ENCODE measurements around the gene ZNF608.

The ZNF608 gene

DNA sequence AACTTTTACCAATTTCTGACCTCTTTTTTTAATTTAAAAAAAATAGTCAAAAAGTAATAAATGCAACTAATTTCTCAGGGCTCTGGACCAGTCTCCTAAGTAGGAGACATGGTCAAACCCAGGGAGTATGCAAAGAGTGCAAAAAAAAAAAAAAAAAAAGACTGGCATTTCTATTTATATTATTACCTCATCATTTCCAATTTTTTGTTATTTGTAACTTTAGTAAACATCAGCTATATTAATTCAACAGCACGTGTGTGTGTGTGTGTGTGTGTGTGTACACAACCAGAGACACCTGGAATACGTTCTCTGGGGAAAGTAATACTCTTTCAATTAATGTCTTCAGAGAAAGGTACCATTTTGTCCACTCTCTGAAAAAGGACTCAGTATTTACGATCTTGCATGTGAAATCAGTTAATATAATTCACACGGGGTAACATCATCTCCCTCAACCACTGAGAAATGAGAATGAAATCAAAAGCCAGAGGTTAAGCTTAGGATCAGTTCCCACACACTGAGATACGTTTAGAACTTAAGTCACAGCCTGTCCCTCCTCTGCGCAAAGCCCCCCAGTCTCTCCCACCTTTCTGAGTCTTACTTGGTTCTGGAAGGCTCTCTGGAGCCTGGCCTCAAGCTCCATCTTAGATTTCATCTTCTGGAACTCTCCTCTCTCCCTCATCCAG lies 21.9 kb downstream of the ZNF608 start:
- peak overlapping the region; percentile 28; the same call in 1 of the 2 replicates for H3K4me3 ChIP-seq (ENCODE audit: low read length)
- no peak for TF ChIP-seq ZNF274 (IDR thresholded peaks at IDR 0.05; ENCODE audit: low read depth, low read length)

DNA sequence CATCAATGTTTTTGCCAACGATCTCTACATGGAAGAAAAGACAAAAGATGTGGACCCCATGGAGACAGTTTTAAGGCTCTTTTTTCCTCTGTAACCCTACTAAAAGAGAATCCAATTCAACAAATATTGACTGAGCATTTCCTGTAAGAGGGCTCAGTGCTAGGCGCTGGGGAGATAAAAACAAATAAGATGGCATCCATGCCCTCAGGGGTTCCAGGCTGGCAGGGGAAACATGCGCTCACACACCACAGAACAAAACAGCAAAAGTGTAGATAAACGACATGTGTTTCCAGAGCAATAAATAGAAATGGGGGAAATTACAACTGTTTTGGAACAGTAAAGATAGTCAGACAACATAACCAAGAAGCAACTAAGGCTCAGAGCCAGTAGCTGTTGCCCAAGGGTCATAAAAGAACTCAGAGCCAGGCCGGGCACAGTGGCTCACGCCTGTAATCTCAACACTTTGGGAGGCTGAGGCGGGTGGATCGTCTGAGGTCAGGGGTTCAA lies 25.2 kb downstream of the ZNF608 start:
- no peak overlapping the region for H3K4me3 ChIP-seq (ENCODE audit: low read length)
- TF ChIP-seq ZNF274 (IDR thresholded peaks at IDR 0.05; ENCODE audit: low read depth, low read length) = no peak

- TF ChIP-seq ZNF274 (IDR thresholded peaks at IDR 0.05; ENCODE audit: low read depth, low read length) = no peak
- H3K4me3 ChIP-seq (ENCODE audit: low read length) = no peak overlapping the region
Measured at GRCh38 chr5:124720593-124720992, 25.8 kb downstream of the ZNF608 start.

DNA sequence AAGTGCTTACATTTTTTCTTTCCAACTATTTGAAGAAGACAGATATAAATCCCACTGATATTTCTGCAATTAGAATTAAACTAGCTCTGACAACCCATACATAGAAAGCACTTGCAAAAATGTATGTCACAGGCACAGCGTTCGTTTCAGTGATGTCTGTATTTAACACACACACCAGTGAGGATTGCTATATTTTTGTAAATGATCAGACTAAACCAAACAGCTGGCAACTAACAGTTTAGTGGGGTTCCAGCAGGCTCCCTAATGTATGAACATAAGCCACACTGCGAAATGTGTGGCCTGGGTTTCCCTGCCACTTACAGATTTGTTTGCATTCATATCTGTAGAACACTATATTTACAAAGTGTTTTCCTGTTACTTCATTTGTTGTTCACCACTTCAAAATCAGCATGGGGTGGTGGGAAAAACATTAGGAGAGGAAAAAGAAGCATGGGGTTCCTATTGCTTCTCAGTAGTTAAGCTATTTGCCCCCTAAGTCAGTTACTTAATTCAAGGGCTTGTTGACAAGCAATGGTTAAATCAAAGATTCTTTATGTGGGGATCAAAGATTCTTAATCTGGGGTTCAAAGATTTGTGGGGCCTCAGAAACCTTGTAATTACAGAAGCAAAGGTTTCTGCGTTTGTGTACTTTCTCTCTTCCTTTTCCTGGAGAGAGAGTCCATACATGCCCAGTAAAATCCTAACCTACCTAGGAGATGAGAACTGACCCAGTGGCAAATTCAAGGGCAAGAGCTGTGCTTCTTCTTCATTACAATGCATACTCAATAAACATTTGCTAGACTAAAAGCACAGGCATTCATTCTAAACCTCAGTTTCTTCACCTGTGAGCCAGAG lies 27.1 kb downstream of the ZNF608 start:
- TF ChIP-seq ZNF274 (IDR thresholded peaks at IDR 0.05; ENCODE audit: low read depth, low read length) = no peak
- no peak overlapping the region for H3K4me3 ChIP-seq (ENCODE audit: low read length)

DNA sequence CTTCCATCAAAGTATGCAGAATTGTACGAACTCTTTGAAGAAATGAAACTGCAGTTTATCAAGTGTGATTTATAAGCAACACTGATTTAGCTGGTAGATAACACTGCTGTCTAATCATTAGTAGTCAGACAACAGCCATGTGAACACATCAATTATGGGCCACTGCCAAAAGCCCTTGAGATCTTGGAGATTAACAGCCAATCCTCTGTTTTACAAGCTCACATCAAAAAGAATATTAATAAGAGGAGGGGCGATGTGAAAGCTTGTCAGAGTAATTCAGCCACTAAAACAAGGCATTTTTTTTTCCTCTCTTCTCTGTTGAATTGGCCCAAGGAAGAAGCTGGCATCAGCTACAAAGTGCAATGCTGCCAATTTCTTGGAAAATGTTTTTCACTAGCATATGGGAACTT lies 28.1 kb downstream of the ZNF608 start:
- no peak overlapping the region for H3K4me3 ChIP-seq (ENCODE audit: low read length)
- no peak for TF ChIP-seq ZNF274 (IDR thresholded peaks at IDR 0.05; ENCODE audit: low read depth, low read length)

- no peak for TF ChIP-seq ZNF274 (IDR thresholded peaks at IDR 0.05; ENCODE audit: low read depth, low read length)
- H3K4me3 ChIP-seq (ENCODE audit: low read length) = no peak overlapping the region
Measured at GRCh38 chr5:124716169-124716568, 30.3 kb downstream of the ZNF608 start.

- H3K4me3 ChIP-seq (ENCODE audit: low read length) = no peak overlapping the region
- TF ChIP-seq ZNF274 (IDR thresholded peaks at IDR 0.05; ENCODE audit: low read depth, low read length) = no peak
Measured at GRCh38 chr5:124714910-124715309, 31.5 kb downstream of the ZNF608 start.

- no peak overlapping the region for H3K4me3 ChIP-seq (ENCODE audit: low read length)
- TF ChIP-seq ZNF274 (IDR thresholded peaks at IDR 0.05; ENCODE audit: low read depth, low read length) = no peak
Measured at GRCh38 chr5:124713595-124713994, 32.8 kb downstream of the ZNF608 start.

- no peak overlapping the region for H3K4me3 ChIP-seq (ENCODE audit: low read length)
- TF ChIP-seq ZNF274 (IDR thresholded peaks at IDR 0.05; ENCODE audit: low read depth, low read length) = no peak
Measured at GRCh38 chr5:124712731-124713305, 33.6 kb downstream of the ZNF608 start.

GRCh38 chr5:124708086-124708485 lies 38.4 kb downstream of the ZNF608 start:
- H3K4me3 ChIP-seq (ENCODE audit: low read length) = no peak overlapping the region

DNA sequence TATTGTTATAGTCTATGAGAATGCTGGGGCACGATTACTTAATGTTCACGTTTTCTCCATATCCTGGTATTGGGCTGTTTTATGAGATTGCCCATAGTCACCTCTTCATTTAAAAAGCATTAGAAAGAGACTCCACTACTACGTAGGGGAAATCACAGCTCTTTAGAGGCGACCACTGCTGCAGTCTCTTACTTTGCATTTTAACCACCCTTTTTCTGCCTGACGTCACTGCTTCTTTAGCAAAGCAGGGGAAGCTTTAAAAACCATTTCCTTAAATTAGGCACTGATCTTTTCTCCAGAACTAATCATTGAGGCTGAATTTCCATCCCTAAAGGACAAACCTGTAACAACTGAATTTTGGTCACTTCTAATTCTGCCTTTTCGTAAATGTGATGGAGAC lies 38.9 kb downstream of the ZNF608 start:
- no peak for TF ChIP-seq ZNF274 (IDR thresholded peaks at IDR 0.05; ENCODE audit: low read depth, low read length)
- no peak overlapping the region for H3K4me3 ChIP-seq (ENCODE audit: low read length)

More at GRCh38 chr5:124708086-124708485, 38.4 kb downstream of the ZNF608 start:
- no peak for TF ChIP-seq ZNF274 (IDR thresholded peaks at IDR 0.05; ENCODE audit: low read depth, low read length)

GRCh38 chr5:124706729-124707361 lies 39.6 kb downstream of the ZNF608 start:
- no peak overlapping the region for H3K4me3 ChIP-seq (ENCODE audit: low read length)
- no peak for TF ChIP-seq ZNF274 (IDR thresholded peaks at IDR 0.05; ENCODE audit: low read depth, low read length)

GRCh38 chr5:124706051-124706450 lies 40.4 kb downstream of the ZNF608 start:
- no peak for TF ChIP-seq ZNF274 (IDR thresholded peaks at IDR 0.05; ENCODE audit: low read depth, low read length)
- no peak overlapping the region; the same call in 1 of the 2 replicates for H3K4me3 ChIP-seq (ENCODE audit: low read length)

GRCh38 chr5:124705577-124705976 lies 40.9 kb downstream of the ZNF608 start:
- TF ChIP-seq ZNF274 (IDR thresholded peaks at IDR 0.05; ENCODE audit: low read depth, low read length) = no peak

More at GRCh38 chr5:124705577-124705976, 40.9 kb downstream of the ZNF608 start:
- H3K4me3 ChIP-seq (ENCODE audit: low read length) = no peak overlapping the region; the same call in 1 of the 2 replicates

All from GM08714 (cell line).